Heart left ventricle (tissue), 13 donors: ENCODE data around the gene KCNK1.

Source experiments
- CTCF ChIP-seq, 12 donors: fragments of 200-600 bp; sonication (generic) in 4 of 12; IDR thresholded peaks; one replicate each; pipeline versions ENCODE4 v1.5.0 to v1.8.0; 2018 to 2022; ENCODE audit warnings: antibody characterized with exemption in 12 of 12, mild to moderate bottlenecking in 5 of 12
- POLR2A ChIP-seq, 2 donors: fragments of 450-650 bp; IDR thresholded peaks; one replicate each; pipeline ENCODE4 v1.6.1; 2017; ENCODE audit warnings: antibody characterized with exemption in 2 of 2, mild to moderate bottlenecking in 2 of 2, moderate library complexity in 2 of 2
- donor health status: ischemic (EF 13 %, LVEDD 7.1; RV severe dilation, severe dysfunction).
- donor health status: DM: no; HTN: yes; CAD: no.
- donor health status: DM: no; HTN: no; CAD: no.
- donor health status: ischemic (EF 25% LVEDD 6.9; RV normal size, moderate dysfunction).
- donor health status: ischemic (EF 25% LVEDD 5.7; RV mildly dilated, moderate dysfunction).
- donor health status: ischemic (EF 35%, LVEDD 5.7; RV mildly dilated, moderate dysfunction).
- donor health status: nonischemic (EF 11% LVEDD 7.7; RV severe dilation, severe dysfunction).
- donor health status: DM: yes; HTN: yes; CAD: no.
- donor health status: PGD.
- donor health status: ischemic (EF 29% LVEDD 5.4; RV normal size, mild dysfunction).
- donor health status: nonischemic (EF 23%, LVEDD 6.1; RV moderate dilation, normal function).

- no peak for TF ChIP-seq CTCF (IDR thresholded peaks at IDR 0.05)
- no peak for TF ChIP-seq POLR2A (IDR thresholded peaks at IDR 0.05)
Measured at GRCh38 chr1:233656687-233657086, 42.8 kb downstream of the KCNK1 start.
